Kidney glomerular epithelial cell (primary cell): ENCODE results near the gene MRPL54.
A peak's percentile ranks its signal among the peaks of the same experiment; 100 is the strongest.

Source experiments
- DNase-seq: peaks from one replicate; lab custom pipeline; 2025; lab: John Stamatoyannopoulos, UW

The MRPL54 gene

GRCh38 chr19:3762501-3763459, at the start of gene MRPL54:
Gene MRPL54 (plus strand): TSS chr19:3762682. CDS start chr19:3762701, 19 bp downstream.
- peak; percentile 99 for DNase-seq

- no peak for DNase-seq
Observed at GRCh38 chr19:3716147-3716668, 46.3 kb upstream of the MRPL54 start.

GRCh38 chr19:3719868-3720267, 42.6 kb upstream of the MRPL54 start:
- no peak for DNase-seq

- DNase-seq = no peak
Observed at GRCh38 chr19:3720349-3720917, 42.0 kb upstream of the MRPL54 start.

- peak; percentile 64 for DNase-seq
Observed at GRCh38 chr19:3721131-3721886, 41.2 kb upstream of the MRPL54 start.

GRCh38 chr19:3721887-3722442, 40.5 kb upstream of the MRPL54 start:
- DNase-seq = no peak

- DNase-seq = no peak
Observed at GRCh38 chr19:3722443-3723109, 39.9 kb upstream of the MRPL54 start.

GRCh38 chr19:3723110-3723488, 39.4 kb upstream of the MRPL54 start:
- DNase-seq = no peak

- DNase-seq = no peak
Observed at GRCh38 chr19:3723883-3724282, 38.6 kb upstream of the MRPL54 start.

- no peak for DNase-seq
Observed at GRCh38 chr19:3725121-3725520, 37.4 kb upstream of the MRPL54 start.

GRCh38 chr19:3725640-3726310, 36.7 kb upstream of the MRPL54 start:
- peak; percentile 43 for DNase-seq

GRCh38 chr19:3730457-3730958, 32.0 kb upstream of the MRPL54 start:
- DNase-seq = no peak

- no peak for DNase-seq
Observed at GRCh38 chr19:3732108-3732507, 30.4 kb upstream of the MRPL54 start.

- DNase-seq = no peak
Observed at GRCh38 chr19:3733549-3734309, 28.8 kb upstream of the MRPL54 start.

- DNase-seq = no peak
Observed at GRCh38 chr19:3734310-3734600, 28.2 kb upstream of the MRPL54 start.

GRCh38 chr19:3736106-3736724, 26.3 kb upstream of the MRPL54 start:
- no peak for DNase-seq

- DNase-seq = no peak
Observed at GRCh38 chr19:3737487-3738205, 24.8 kb upstream of the MRPL54 start.

- DNase-seq = no peak
Observed at GRCh38 chr19:3738477-3739220, 23.8 kb upstream of the MRPL54 start.
